ENCODE data around the gene CD47.

DNA sequence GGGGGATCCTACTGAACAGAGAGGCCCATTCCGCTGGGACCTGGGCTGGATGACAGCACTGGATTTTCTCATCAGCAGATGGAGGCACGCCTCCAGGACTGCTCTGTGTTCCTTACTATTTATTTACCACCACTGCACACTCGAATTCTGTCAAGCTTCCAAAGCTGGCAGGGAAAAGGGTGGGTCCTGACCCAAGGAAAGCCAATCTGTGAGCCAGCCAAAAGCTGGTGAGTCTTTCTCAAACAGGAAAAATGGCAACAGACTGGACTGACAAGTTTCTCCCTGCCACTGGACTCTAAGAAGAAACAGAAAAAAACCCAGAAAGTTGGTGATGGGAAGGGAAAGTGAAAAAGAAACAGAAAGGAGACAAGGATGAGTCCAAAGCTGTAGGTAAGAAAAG, 37.8 kb downstream of the CD47 start:
- no peak for TF ChIP-seq POLR2A (IDR thresholded peaks at IDR 0.05; ENCODE audit: low read depth, low read length)
- TF ChIP-seq, protein P1, sequence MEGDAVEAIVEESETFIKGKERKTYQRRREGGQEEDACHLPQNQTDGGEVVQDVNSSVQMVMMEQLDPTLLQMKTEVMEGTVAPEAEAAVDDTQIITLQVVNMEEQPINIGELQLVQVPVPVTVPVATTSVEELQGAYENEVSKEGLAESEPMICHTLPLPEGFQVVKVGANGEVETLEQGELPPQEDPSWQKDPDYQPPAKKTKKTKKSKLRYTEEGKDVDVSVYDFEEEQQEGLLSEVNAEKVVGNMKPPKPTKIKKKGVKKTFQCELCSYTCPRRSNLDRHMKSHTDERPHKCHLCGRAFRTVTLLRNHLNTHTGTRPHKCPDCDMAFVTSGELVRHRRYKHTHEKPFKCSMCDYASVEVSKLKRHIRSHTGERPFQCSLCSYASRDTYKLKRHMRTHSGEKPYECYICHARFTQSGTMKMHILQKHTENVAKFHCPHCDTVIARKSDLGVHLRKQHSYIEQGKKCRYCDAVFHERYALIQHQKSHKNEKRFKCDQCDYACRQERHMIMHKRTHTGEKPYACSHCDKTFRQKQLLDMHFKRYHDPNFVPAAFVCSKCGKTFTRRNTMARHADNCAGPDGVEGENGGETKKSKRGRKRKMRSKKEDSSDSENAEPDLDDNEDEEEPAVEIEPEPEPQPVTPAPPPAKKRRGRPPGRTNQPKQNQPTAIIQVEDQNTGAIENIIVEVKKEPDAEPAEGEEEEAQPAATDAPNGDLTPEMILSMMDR (conservative IDR thresholded peaks at IDR 0.05; ENCODE audit: low read depth, low read length): no peak

Data from IMR-90 (cell line).